Measurements from ENCODE around the gene GTF3C4.

The GTF3C4 gene

GRCh38 chr9:132673355-132673754 is 3.1 kb downstream of the GTF3C4 start:
- Histone ChIP-seq H3K27ac (ENCODE audit: low read depth, low read length) (no peak overlapping the region), H4K20me1 (ENCODE audit: low read depth, low read length) (peaks cover 8% of the 10 kb centered on the region; the same call in 1 of the 2 replicates), H3K4me3 (ENCODE audit: insufficient read depth, low read length, poor library complexity, severe bottlenecking) (no peak overlapping the region), H2AFZ (ENCODE audit: low read depth, low read length, severe bottlenecking) (no peak overlapping the region), H3K4me2 (ENCODE audit: low read depth, low read length, poor library complexity, severe bottlenecking) (no peak overlapping the region), H3K36me3 (ENCODE audit: low read length) (no peaks in the 10 kb centered on the region), H3K9me3 (ENCODE audit: insufficient read depth, low read length) (no peaks in the 10 kb centered on the region), H3K27me3 (ENCODE audit: low read length) (no peaks in the 10 kb centered on the region), H3K79me2 (ENCODE audit: insufficient read depth, low read length) (peaks cover 93% of the 10 kb centered on the region), H3K9ac (ENCODE audit: low read length) (no peak overlapping the region), H3F3A (ENCODE audit: insufficient read depth) (peaks cover 11% of the 10 kb centered on the region), H3K9me2 (replicated peaks; ENCODE audit: insufficient read depth, low read length) (no peaks in the 10 kb centered on the region)
- TF ChIP-seq EZH2phosphoT487 (conservative IDR thresholded peaks at IDR 0.05; ENCODE audit: low read length), result no peak
- TF ChIP-seq, protein P1, sequence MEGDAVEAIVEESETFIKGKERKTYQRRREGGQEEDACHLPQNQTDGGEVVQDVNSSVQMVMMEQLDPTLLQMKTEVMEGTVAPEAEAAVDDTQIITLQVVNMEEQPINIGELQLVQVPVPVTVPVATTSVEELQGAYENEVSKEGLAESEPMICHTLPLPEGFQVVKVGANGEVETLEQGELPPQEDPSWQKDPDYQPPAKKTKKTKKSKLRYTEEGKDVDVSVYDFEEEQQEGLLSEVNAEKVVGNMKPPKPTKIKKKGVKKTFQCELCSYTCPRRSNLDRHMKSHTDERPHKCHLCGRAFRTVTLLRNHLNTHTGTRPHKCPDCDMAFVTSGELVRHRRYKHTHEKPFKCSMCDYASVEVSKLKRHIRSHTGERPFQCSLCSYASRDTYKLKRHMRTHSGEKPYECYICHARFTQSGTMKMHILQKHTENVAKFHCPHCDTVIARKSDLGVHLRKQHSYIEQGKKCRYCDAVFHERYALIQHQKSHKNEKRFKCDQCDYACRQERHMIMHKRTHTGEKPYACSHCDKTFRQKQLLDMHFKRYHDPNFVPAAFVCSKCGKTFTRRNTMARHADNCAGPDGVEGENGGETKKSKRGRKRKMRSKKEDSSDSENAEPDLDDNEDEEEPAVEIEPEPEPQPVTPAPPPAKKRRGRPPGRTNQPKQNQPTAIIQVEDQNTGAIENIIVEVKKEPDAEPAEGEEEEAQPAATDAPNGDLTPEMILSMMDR (IDR thresholded peaks at IDR 0.05; ENCODE audit: insufficient read depth, low read length, poor library complexity, severe bottlenecking), result no peak

DNA sequence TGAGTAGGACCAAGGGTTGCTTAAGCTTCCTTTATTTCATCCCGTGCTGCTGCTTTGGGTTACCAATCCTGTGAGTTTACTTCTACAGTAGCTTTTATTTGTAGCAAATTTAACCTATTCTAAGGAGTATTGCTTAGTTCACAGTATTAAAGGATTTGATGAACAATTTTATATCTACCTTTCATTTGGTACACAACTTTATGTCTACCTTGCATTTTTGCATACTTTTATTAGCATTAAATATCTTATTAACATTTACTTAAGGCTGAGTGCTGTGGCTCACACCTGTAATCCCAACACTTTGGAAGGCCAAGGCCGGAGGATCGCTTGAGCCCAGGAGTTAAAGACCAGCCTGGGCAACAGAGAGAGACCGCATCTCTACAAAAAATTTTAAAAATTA is 4.2 kb downstream of the GTF3C4 start:
- Histone ChIP-seq H4K20me1 (ENCODE audit: low read depth, low read length) (peaks cover 8% of the 10 kb centered on the region; the same call in 1 of the 2 replicates), H3K36me3 (ENCODE audit: low read length) (no peaks in the 10 kb centered on the region; the same call in 1 of the 2 replicates), H3K4me3 (ENCODE audit: insufficient read depth, low read length, poor library complexity, severe bottlenecking) (no peak overlapping the region), H2AFZ (ENCODE audit: low read depth, low read length, severe bottlenecking) (no peak overlapping the region), H3K9ac (ENCODE audit: low read length) (no peak overlapping the region), H3K9me2 (replicated peaks; ENCODE audit: insufficient read depth, low read length) (no peaks in the 10 kb centered on the region), H3K27me3 (ENCODE audit: low read length) (no peaks in the 10 kb centered on the region), H3K27ac (ENCODE audit: low read depth, low read length) (no peak overlapping the region), H3K9me3 (ENCODE audit: insufficient read depth, low read length) (no peaks in the 10 kb centered on the region), H3K79me2 (ENCODE audit: insufficient read depth, low read length) (peaks cover 87% of the 10 kb centered on the region), H3K4me2 (ENCODE audit: low read depth, low read length, poor library complexity, severe bottlenecking) (no peak overlapping the region), H3F3A (ENCODE audit: insufficient read depth) (peaks cover 7% of the 10 kb centered on the region)
- TF ChIP-seq EZH2phosphoT487 (conservative IDR thresholded peaks at IDR 0.05; ENCODE audit: low read length), result no peak
- TF ChIP-seq, protein P1 (IDR thresholded peaks at IDR 0.05; ENCODE audit: insufficient read depth, low read length, poor library complexity, severe bottlenecking), result no peak

GRCh38 chr9:132677976-132678375 is 7.7 kb downstream of the GTF3C4 start:
- Histone ChIP-seq H4K20me1 (ENCODE audit: low read depth, low read length) (peaks cover 8% of the 10 kb centered on the region; the same call in 1 of the 2 replicates), H3K4me2 (ENCODE audit: low read depth, low read length, poor library complexity, severe bottlenecking) (no peak overlapping the region), H3K79me2 (ENCODE audit: insufficient read depth, low read length) (peaks cover 84% of the 10 kb centered on the region), H3K9ac (ENCODE audit: low read length) (no peak overlapping the region), H3K4me3 (ENCODE audit: insufficient read depth, low read length, poor library complexity, severe bottlenecking) (no peak overlapping the region), H3K36me3 (ENCODE audit: low read length) (no peaks in the 10 kb centered on the region; the same call in 1 of the 2 replicates), H3K27ac (ENCODE audit: low read depth, low read length) (no peak overlapping the region), H3K9me2 (replicated peaks; ENCODE audit: insufficient read depth, low read length) (no peaks in the 10 kb centered on the region), H2AFZ (ENCODE audit: low read depth, low read length, severe bottlenecking) (no peak overlapping the region), H3F3A (ENCODE audit: insufficient read depth) (no peaks in the 10 kb centered on the region), H3K27me3 (ENCODE audit: low read length) (no peaks in the 10 kb centered on the region), H3K9me3 (ENCODE audit: insufficient read depth, low read length) (no peaks in the 10 kb centered on the region)
- TF ChIP-seq EZH2phosphoT487 (conservative IDR thresholded peaks at IDR 0.05; ENCODE audit: low read length), result no peak
- TF ChIP-seq, protein P1 (IDR thresholded peaks at IDR 0.05; ENCODE audit: insufficient read depth, low read length, poor library complexity, severe bottlenecking), result no peak

Measured in SU-DHL-6 (cell line).